ENCODE results near the gene ZNF138.
"Not testable (repeated sequence)": the region's sequence is repeated elsewhere in the genome, so short reads cannot be mapped to it uniquely, and the experiment has no call there.

ZNF138 gene

GRCh38 chr7:64838691-64839090 lies 44.5 kb downstream of the ZNF138 start:
- no peak for DNase-seq (ENCODE audit: low read depth)

- no peak for DNase-seq (ENCODE audit: low read depth)
Observed at GRCh38 chr7:64839910-64840309, 45.7 kb downstream of the ZNF138 start.

- no peak for DNase-seq (ENCODE audit: low read depth)
Observed at GRCh38 chr7:64849250-64849923, 55.2 kb downstream of the ZNF138 start.

GRCh38 chr7:64849924-64850499 lies 55.8 kb downstream of the ZNF138 start:
- DNase-seq (ENCODE audit: low read depth), result no peak

- DNase-seq (ENCODE audit: low read depth), result no peak
Observed at GRCh38 chr7:64853679-64854078, 59.5 kb downstream of the ZNF138 start.

- no peak for DNase-seq (ENCODE audit: low read depth)
Observed at GRCh38 chr7:64854969-64855368, 60.7 kb downstream of the ZNF138 start.

GRCh38 chr7:64863021-64863420 lies 68.8 kb downstream of the ZNF138 start:
- DNase-seq (ENCODE audit: low read depth), result no peak

GRCh38 chr7:64863530-64863929 lies 69.3 kb downstream of the ZNF138 start:
- not testable (repeated sequence) for DNase-seq (ENCODE audit: low read depth)

GRCh38 chr7:64863969-64864368 lies 69.7 kb downstream of the ZNF138 start:
- no peak for DNase-seq (ENCODE audit: low read depth)

- DNase-seq (ENCODE audit: low read depth), result no peak
Observed at GRCh38 chr7:64867863-64868440, 73.7 kb downstream of the ZNF138 start.

- DNase-seq (ENCODE audit: low read depth), result no peak
Observed at GRCh38 chr7:64868499-64868898, 74.3 kb downstream of the ZNF138 start.

GRCh38 chr7:64869121-64869725 lies 75.0 kb downstream of the ZNF138 start:
- DNase-seq (ENCODE audit: low read depth), result no peak

GRCh38 chr7:64869912-64870562 lies 75.8 kb downstream of the ZNF138 start:
- no peak for DNase-seq (ENCODE audit: low read depth)

- no peak for DNase-seq (ENCODE audit: low read depth)
Observed at GRCh38 chr7:64870656-64871055, 76.4 kb downstream of the ZNF138 start.

GRCh38 chr7:64871761-64872160 lies 77.5 kb downstream of the ZNF138 start:
- DNase-seq (ENCODE audit: low read depth), result no peak

- DNase-seq (ENCODE audit: low read depth), result no peak
Observed at GRCh38 chr7:64872351-64873154, 78.3 kb downstream of the ZNF138 start.

GRCh38 chr7:64873155-64873500 lies 78.9 kb downstream of the ZNF138 start:
- DNase-seq (ENCODE audit: low read depth), result no peak

- DNase-seq (ENCODE audit: low read depth), result no peak
Observed at GRCh38 chr7:64873517-64873916, 79.3 kb downstream of the ZNF138 start.

- DNase-seq (ENCODE audit: low read depth), result no peak
Observed at GRCh38 chr7:64874114-64874513, 79.9 kb downstream of the ZNF138 start.

- DNase-seq (ENCODE audit: low read depth), result no peak
Observed at GRCh38 chr7:64874562-64875250, 80.5 kb downstream of the ZNF138 start.

- DNase-seq (ENCODE audit: low read depth), result no peak
Observed at GRCh38 chr7:64875258-64875657, 81.0 kb downstream of the ZNF138 start.
